Tibial artery (tissue), 4 donors: Measurements from ENCODE around the gene MYO18A.
A peak's percentile ranks its signal among the peaks of the same experiment; 100 is the strongest.

Experiments used
- DNase-seq, 2 donors: peaks; one replicate each; pipeline ENCODE4 v3.0.0-alpha.2; 2019
- H3K27ac ChIP-seq, 2 donors: fragments of 200-600 bp; sonication (generic) in 1 of 2; 1 replicate in 1 of 2; 2 replicates in 1 of 2; pipeline ENCODE4 v1.5.1; 2018 to 2019; ENCODE audit warnings: mild to moderate bottlenecking in 1 of 2
- H3K27me3 ChIP-seq, 2 donors: fragments of 200-600 bp; sonication (generic) in 1 of 2; one replicate each; pipeline versions ENCODE4 v1.5.1 to v1.6.0; 2016 to 2019
- H3K36me3 ChIP-seq, 3 donors: fragments of 200-600 bp; sonication (generic) in 2 of 3; one replicate each; pipeline ENCODE4 v1.5.1; 2016 to 2019; ENCODE audit warnings: mild to moderate bottlenecking in 2 of 3
- H3K4me1 ChIP-seq, 4 donors: fragments of 200-600 bp; sonication (generic) in 2 of 4; 1 replicate in 3 of 4; 2 replicates in 1 of 4; pipeline ENCODE4 v1.5.1; 2016 to 2019
- H3K4me3 ChIP-seq, 2 donors: fragments of 200-600 bp; sonication (generic) in 1 of 2; 1 replicate in 1 of 2; 2 replicates in 1 of 2; pipeline ENCODE4 v1.5.1; 2018 to 2019; ENCODE audit warnings: mild to moderate bottlenecking in 2 of 2
- H3K9me3 ChIP-seq, 3 donors: fragments of 200-600 bp; sonication (generic) in 1 of 3; one replicate each; pipeline ENCODE4 v1.5.1; 2016 to 2019
- CTCF ChIP-seq, 2 experiments: fragments of 200-600 bp in 1 of 2; fragments of 450-650 bp in 1 of 2; IDR thresholded peaks; one replicate each; pipeline ENCODE4 v1.5.1; 2017 to 2019; ENCODE audit warnings: antibody characterized with exemption in 2 of 2, mild to moderate bottlenecking in 1 of 2, moderate library complexity in 1 of 2
- intact Hi-C: fragments of 100-400 bp; cut with DNase I; formaldehyde crosslinking; loops from one replicate; pipeline ENCODE4 v1.15.0; 2023; ENCODE audit warnings: low total_unique reads

The MYO18A gene

GRCh38 chr17:29154516-29155226 is 25.5 kb downstream of the MYO18A start:
- Histone ChIP-seq H3K4me1 (peaks cover 0 to 66% (median 29%) of the 10 kb centered on the region in 4 donors), H3K36me3 (no peaks in the 10 kb centered on the region), H3K4me3 (no peak overlapping the region), H3K9me3 (no peaks in the 10 kb centered on the region), H3K27me3 (no peaks in the 10 kb centered on the region), H3K27ac (peak overlapping the region in 1 of 2 donors; percentile 16)
- intact Hi-C loops = no loop called here
- no peak for DNase-seq
- no peak for TF ChIP-seq CTCF (IDR thresholded peaks at IDR 0.05)

GRCh38 chr17:29151567-29151966 is 28.6 kb downstream of the MYO18A start:
- Histone ChIP-seq H3K27me3 (no peaks in the 10 kb centered on the region), H3K36me3 (no peaks in the 10 kb centered on the region), H3K4me1 (peaks cover 0 to 55% (median 31%) of the 10 kb centered on the region in 4 donors), H3K4me3 (no peak overlapping the region), H3K27ac (no peak overlapping the region), H3K9me3 (no peaks in the 10 kb centered on the region)
- intact Hi-C loops = no loop called here
- TF ChIP-seq CTCF (IDR thresholded peaks at IDR 0.05) = no peak
- DNase-seq = no peak

- DNase-seq = no peak
- H3K36me3 ChIP-seq = no peaks in the 10 kb centered on the region
- no peak for TF ChIP-seq CTCF (IDR thresholded peaks at IDR 0.05)
- intact Hi-C loops = no loop called here
- no peaks in the 10 kb centered on the region for H3K9me3 ChIP-seq
- H3K27me3 ChIP-seq = no peaks in the 10 kb centered on the region
- no peak overlapping the region for H3K4me3 ChIP-seq
- H3K4me1 ChIP-seq = peaks cover 0 to 41% (median 23%) of the 10 kb centered on the region in 4 donors
- H3K27ac ChIP-seq = peak overlapping the region in 1 of 2 donors; percentile 84
Measured at GRCh38 chr17:29150161-29150560, 30.0 kb downstream of the MYO18A start.

- peaks cover 0 to 35% (median 17%) of the 10 kb centered on the region in 4 donors for H3K4me1 ChIP-seq
- TF ChIP-seq CTCF (IDR thresholded peaks at IDR 0.05) = no peak
- H3K27ac ChIP-seq = peak overlapping the region; percentile 69 to 84
- intact Hi-C loops = loop anchor here (2.0 kb wide), 2 partner anchors 67 to 143 kb away; no protein-coding TSS in a partner anchor
- no peaks in the 10 kb centered on the region for H3K27me3 ChIP-seq
- peak in 1 of 2 donors; percentile 76 for DNase-seq
- H3K9me3 ChIP-seq = no peaks in the 10 kb centered on the region
- peak overlapping the region; percentile 50 to 62 for H3K4me3 ChIP-seq
- no peaks in the 10 kb centered on the region for H3K36me3 ChIP-seq
Measured at GRCh38 chr17:29149431-29150064, 30.6 kb downstream of the MYO18A start.

- peak overlapping the region; percentile 50 to 62 for H3K4me3 ChIP-seq
- peak overlapping the region; percentile 69 to 84 for H3K27ac ChIP-seq
- no peaks in the 10 kb centered on the region for H3K9me3 ChIP-seq
- peak; percentile 93 to 97 for DNase-seq
- H3K36me3 ChIP-seq = no peaks in the 10 kb centered on the region
- TF ChIP-seq CTCF (IDR thresholded peaks at IDR 0.05) = peak; percentile 98
- H3K27me3 ChIP-seq = no peaks in the 10 kb centered on the region
- intact Hi-C loops = loop anchor here (2.0 kb wide), 2 partner anchors 68 to 144 kb away; no protein-coding TSS in a partner anchor
- peaks cover 0 to 28% (median 12%) of the 10 kb centered on the region in 4 donors for H3K4me1 ChIP-seq
Measured at GRCh38 chr17:29148790-29149430, 31.3 kb downstream of the MYO18A start.
